Embryonic facial prominence (tissue), 1 donor: ENCODE data around the gene TRIM42.

Source experiments
- DNase-seq: peaks from one replicate; pipeline ENCODE4 v3.0.0-alpha.2; 2016; ENCODE audit errors: extremely low spot score

TRIM42 gene

GRCh38 chr3:140677764-140678163 lies at the start of gene TRIM42:
TRIM42 (plus strand) TSS chr3:140678064; CDS start chr3:140678230, 166 bp downstream.
- DNase-seq = no peak

- DNase-seq = no peak
Observed at GRCh38 chr3:140628606-140629005, 49.3 kb upstream of the TRIM42 start.

- DNase-seq = no peak
Observed at GRCh38 chr3:140629357-140630137, 48.3 kb upstream of the TRIM42 start.

GRCh38 chr3:140630366-140630765 lies 47.5 kb upstream of the TRIM42 start:
- DNase-seq = no peak

GRCh38 chr3:140630866-140631265 lies 47.0 kb upstream of the TRIM42 start:
- DNase-seq = no peak

- DNase-seq = no peak
Observed at GRCh38 chr3:140635276-140635675, 42.6 kb upstream of the TRIM42 start.

GRCh38 chr3:140636406-140637138 lies 41.3 kb upstream of the TRIM42 start:
- no peak for DNase-seq

GRCh38 chr3:140651287-140651686 lies 26.6 kb upstream of the TRIM42 start:
- no peak for DNase-seq

- DNase-seq = no peak
Observed at GRCh38 chr3:140655678-140656077, 22.2 kb upstream of the TRIM42 start.

GRCh38 chr3:140664111-140664510 lies 13.8 kb upstream of the TRIM42 start:
- DNase-seq = no peak

GRCh38 chr3:140682586-140682985 lies 4.7 kb downstream of the TRIM42 start:
- DNase-seq = no peak

- no peak for DNase-seq
Observed at GRCh38 chr3:140686128-140686527, 8.3 kb downstream of the TRIM42 start.

- DNase-seq = no peak
Observed at GRCh38 chr3:140686948-140687347, 9.1 kb downstream of the TRIM42 start.

- no peak for DNase-seq
Observed at GRCh38 chr3:140695361-140696061, 17.6 kb downstream of the TRIM42 start.

- no peak for DNase-seq
Observed at GRCh38 chr3:140699516-140700231, 21.8 kb downstream of the TRIM42 start.

- no peak for DNase-seq
Observed at GRCh38 chr3:140702281-140702680, 24.4 kb downstream of the TRIM42 start.

GRCh38 chr3:140703496-140703895 lies 25.6 kb downstream of the TRIM42 start:
- DNase-seq = no peak

GRCh38 chr3:140704733-140705132 lies 26.9 kb downstream of the TRIM42 start:
- DNase-seq = no peak

GRCh38 chr3:140705954-140706353 lies 28.1 kb downstream of the TRIM42 start:
- no peak for DNase-seq

- DNase-seq = no peak
Observed at GRCh38 chr3:140706360-140706759, 28.5 kb downstream of the TRIM42 start.

- DNase-seq = no peak
Observed at GRCh38 chr3:140708815-140709214, 31.0 kb downstream of the TRIM42 start.

- no peak for DNase-seq
Observed at GRCh38 chr3:140709751-140710150, 31.9 kb downstream of the TRIM42 start.
